Pancreas (tissue), 10 donors: ENCODE results near the gene LRSAM1. TPM values are rescaled to one million over a fixed set of nuclear protein-coding genes. Genes with fewer than 3 reads are reported as not detected.
A peak's percentile ranks its signal among the peaks of the same experiment; 100 is the strongest.

ENCODE experiments used
- ATAC-seq, 4 donors: fragments of 200-7000 bp; cut with Tn5 transposase; one replicate each; pipeline versions ENCODE4 v1.8.0 to v1.9.1; 2020; ENCODE audit warnings: mild to moderate bottlenecking in 4 of 4, moderate library complexity in 4 of 4
- DNase-seq, 6 donors: peaks; one replicate each; pipeline ENCODE4 v3.0.0-alpha.2; 2020
- FAIRE-seq: peaks from 2 replicates; lab custom pipeline; 2012; peaks lifted over from hg19 to GRCh38; lab: Jason Lieb, UNC
- H3K27ac ChIP-seq, 4 donors: fragments of 200-600 bp; sonication (generic); 1 replicate in 3 of 4; 2 replicates in 1 of 4; pipeline versions ENCODE4 v1.5.0 to v1.8.0; 2020
- H3K27me3 ChIP-seq, 4 donors: fragments of 200-600 bp; one replicate each; pipeline ENCODE4 v1.8.0; 2021
- H3K36me3 ChIP-seq, 3 donors: fragments of 200-600 bp; sonication (generic) in 1 of 3; one replicate each; pipeline versions ENCODE4 v1.5.0 to v1.8.0; 2020 to 2021
- H3K4me1 ChIP-seq, 3 donors: fragments of 200-600 bp; one replicate each; pipeline ENCODE4 v1.8.0; 2021
- H3K4me3 ChIP-seq, 4 donors: fragments of 200-600 bp; sonication (generic) in 2 of 4; one replicate each; pipeline versions ENCODE4 v1.5.0 to v1.8.0; 2020 to 2021
- H3K9me3 ChIP-seq, 4 donors: fragments of 200-600 bp; one replicate each; pipeline ENCODE4 v1.8.0; 2021
- CTCF ChIP-seq, 4 donors: fragments of 200-600 bp; sonication (generic) in 3 of 4; IDR thresholded peaks; one replicate each; pipeline versions ENCODE4 v1.5.0 to v1.8.0; 2021; ENCODE audit warnings: antibody characterized with exemption in 4 of 4
- WGBS, 2 donors: extraction: QIAGEN DNeasy Blood & Tissue Kit; methylation state at CpG; one replicate each; pipeline ENCODE4 v1.1.7; 2013; 5-methylcytosine and 5-hydroxymethylcytosine counted together
- intact Hi-C, 3 donors: fragments of 100-400 bp; cut with DNase I; formaldehyde crosslinking; loops; one replicate each; pipeline versions ENCODE4 v1.11.1 to v1.14.2; 2022
- polyA plus RNA-seq, 2 donors: library from polyadenylated mRNA; stranded (reverse); fragments of 200-250 nt; gene quantifications; one replicate each; pipeline ENCODE4 v1.2.3, GENCODE V29; 2013
- total RNA-seq, 6 donors: library from RNA; stranded (reverse); fragmentation: NEBNext Ultra II Directional in 4 of 6; extraction: Animal tissue kit (Norgen Biotek cat#: 25700) in 4 of 6; gene quantifications; one replicate each; pipeline versions ENCODE4 v1.2.1 to v1.2.4, GENCODE V29; 2021 to 2023
- donor health status: healthy with polysubstance abuse.
- donor health status: DM: no; HTN: no; CAD: no; lungs with moderate emphysema.
- donor health status: DM: no; HTN: no; CAD: no.
- donor health status: control.
- donor health status: control.
- donor health status: Bipolar disorder and iron deficiency.
- donor health status: DM: yes; HTN: yes; CAD: no.
- donor health status: DM: no; HTN: no; CAD: no.
- donor health status: DM: no; HTN: no; CAD: no.
- donor health status: DM: yes; HTN: yes; CAD: no.

The LRSAM1 gene
- total and polyA plus RNA-seq, 8 donors = 4.3 to 24.9 (median 7.7) TPM

- Histone ChIP-seq H3K4me1 (peaks cover 0 to 26% (median 0%) of the 10 kb centered on the region in 3 donors), H3K36me3 (peaks cover 0 to 3% (median 2%) of the 10 kb centered on the region in 3 donors), H3K9me3 (no peaks in the 10 kb centered on the region), H3K27ac (peak overlapping the region; percentile 67 to 85 (median 76)), H3K4me3 (peak overlapping the region; percentile 85 to 97 (median 88)), H3K27me3 (no peaks in the 10 kb centered on the region)
- FAIRE-seq = no peak
- ATAC-seq = peak in 3 of 4 donors; percentile 45 to 52 (median 46)
- no peak for DNase-seq
- WGBS, 2 donors = 0% methylated on average over 13 of the region's 13 CpGs
- TF ChIP-seq CTCF (IDR thresholded peaks at IDR 0.05) = no peak
- intact Hi-C loops = no loop called here
Measured at GRCh38 chr9:127424676-127424999, 26.7 kb upstream of the LRSAM1 start.

GRCh38 chr9:127426756-127427155, 24.6 kb upstream of the LRSAM1 start:
- no peak for DNase-seq
- Histone ChIP-seq H3K4me3 (no peak overlapping the region), H3K27ac (no peak overlapping the region), H3K4me1 (peaks cover 0 to 20% (median 0%) of the 10 kb centered on the region in 3 donors), H3K9me3 (no peaks in the 10 kb centered on the region), H3K36me3 (peaks cover 0 to 14% (median 3%) of the 10 kb centered on the region in 3 donors), H3K27me3 (no peaks in the 10 kb centered on the region)
- 95 to 96% methylated on average over 2 of the region's 2 CpGs for WGBS, 2 donors
- no peak for FAIRE-seq
- ATAC-seq = no peak
- intact Hi-C loops = no loop called here
- TF ChIP-seq CTCF (IDR thresholded peaks at IDR 0.05) = no peak

- Histone ChIP-seq H3K27me3 (no peaks in the 10 kb centered on the region), H3K4me3 (no peak overlapping the region), H3K9me3 (no peaks in the 10 kb centered on the region), H3K36me3 (peaks cover 0 to 18% (median 3%) of the 10 kb centered on the region in 3 donors), H3K27ac (no peak overlapping the region), H3K4me1 (peaks cover 0 to 9% (median 0%) of the 10 kb centered on the region in 3 donors)
- ATAC-seq = no peak
- no peak for FAIRE-seq
- DNase-seq = no peak
- 70 to 83% methylated on average over 3 of the region's 3 CpGs for WGBS, 2 donors
- no peak for TF ChIP-seq CTCF (IDR thresholded peaks at IDR 0.05)
- intact Hi-C loops = no loop called here
Measured at GRCh38 chr9:127428348-127428747, 23.0 kb upstream of the LRSAM1 start.

GRCh38 chr9:127430415-127430814, 20.9 kb upstream of the LRSAM1 start:
- whole genome bisulfite sequencing, 2 donors = 93 to 96% methylated on average over 8 of the region's 8 CpGs
- FAIRE-seq (no peak), DNase-seq (no peak)

More at GRCh38 chr9:127430415-127430814, 20.9 kb upstream of the LRSAM1 start:
- Histone ChIP-seq H3K4me3 (no peak overlapping the region), H3K27me3 (no peaks in the 10 kb centered on the region), H3K9me3 (no peaks in the 10 kb centered on the region), H3K36me3 (peaks cover 3 to 38% (median 13%) of the 10 kb centered on the region in 3 donors), H3K4me1 (peaks cover 0 to 4% (median 0%) of the 10 kb centered on the region in 3 donors), H3K27ac (no peak overlapping the region)
- ATAC-seq = no peak
- no peak for TF ChIP-seq CTCF (IDR thresholded peaks at IDR 0.05)
- intact Hi-C loops = no loop called here
